Epithelial cell of esophagus (primary cell): Measurements from ENCODE around the gene PARD3B.

Experiments used
- DNase-seq: peaks from one replicate; pipeline ENCODE4 v3.0.0; 2010; ENCODE audit warnings: low read depth
- H3K4me3 ChIP-seq: 2 replicates; pipeline ENCODE4 v1.5.1; 2011; ENCODE audit warnings: mild to moderate bottlenecking, low read length, control low read depth
- TF ChIP-seq, protein P1 (sequence below): IDR thresholded peaks from 2 replicates; pipeline ENCODE4 v1.5.1; 2011; ENCODE audit warnings: low read depth, mild to moderate bottlenecking, low read length, control low read depth, inconsistent platforms; ENCODE audit not compliant: insufficient read depth; ENCODE audit errors: missing control alignments

Gene PARD3B

GRCh38 chr2:205347899-205348298 lies 802.6 kb downstream of the PARD3B start:
- H3K4me3 ChIP-seq, result no peak overlapping the region
- TF ChIP-seq, protein P1, sequence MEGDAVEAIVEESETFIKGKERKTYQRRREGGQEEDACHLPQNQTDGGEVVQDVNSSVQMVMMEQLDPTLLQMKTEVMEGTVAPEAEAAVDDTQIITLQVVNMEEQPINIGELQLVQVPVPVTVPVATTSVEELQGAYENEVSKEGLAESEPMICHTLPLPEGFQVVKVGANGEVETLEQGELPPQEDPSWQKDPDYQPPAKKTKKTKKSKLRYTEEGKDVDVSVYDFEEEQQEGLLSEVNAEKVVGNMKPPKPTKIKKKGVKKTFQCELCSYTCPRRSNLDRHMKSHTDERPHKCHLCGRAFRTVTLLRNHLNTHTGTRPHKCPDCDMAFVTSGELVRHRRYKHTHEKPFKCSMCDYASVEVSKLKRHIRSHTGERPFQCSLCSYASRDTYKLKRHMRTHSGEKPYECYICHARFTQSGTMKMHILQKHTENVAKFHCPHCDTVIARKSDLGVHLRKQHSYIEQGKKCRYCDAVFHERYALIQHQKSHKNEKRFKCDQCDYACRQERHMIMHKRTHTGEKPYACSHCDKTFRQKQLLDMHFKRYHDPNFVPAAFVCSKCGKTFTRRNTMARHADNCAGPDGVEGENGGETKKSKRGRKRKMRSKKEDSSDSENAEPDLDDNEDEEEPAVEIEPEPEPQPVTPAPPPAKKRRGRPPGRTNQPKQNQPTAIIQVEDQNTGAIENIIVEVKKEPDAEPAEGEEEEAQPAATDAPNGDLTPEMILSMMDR, result no peak
- no peak for DNase-seq

DNA sequence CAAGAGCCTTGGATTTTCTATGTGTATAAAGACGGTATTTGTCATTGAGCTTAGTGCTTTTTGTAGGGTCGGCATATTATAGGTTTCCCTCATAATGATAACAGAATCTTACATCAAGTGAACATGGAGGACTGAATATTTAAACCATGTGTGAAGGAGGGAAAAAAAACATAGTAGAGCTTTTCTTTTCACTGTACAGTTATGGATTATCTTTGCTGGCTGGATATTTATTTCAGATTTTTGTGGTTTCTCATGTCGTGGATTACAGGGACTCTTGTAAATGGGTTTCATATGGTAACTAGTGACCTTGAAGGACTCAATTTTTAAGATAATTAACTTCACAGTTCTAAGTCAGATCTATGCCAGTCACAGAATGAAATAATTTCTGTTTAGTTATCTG lies 806.8 kb downstream of the PARD3B start:
- no peak overlapping the region for H3K4me3 ChIP-seq
- no peak for DNase-seq
- TF ChIP-seq, protein P1, result no peak

DNA sequence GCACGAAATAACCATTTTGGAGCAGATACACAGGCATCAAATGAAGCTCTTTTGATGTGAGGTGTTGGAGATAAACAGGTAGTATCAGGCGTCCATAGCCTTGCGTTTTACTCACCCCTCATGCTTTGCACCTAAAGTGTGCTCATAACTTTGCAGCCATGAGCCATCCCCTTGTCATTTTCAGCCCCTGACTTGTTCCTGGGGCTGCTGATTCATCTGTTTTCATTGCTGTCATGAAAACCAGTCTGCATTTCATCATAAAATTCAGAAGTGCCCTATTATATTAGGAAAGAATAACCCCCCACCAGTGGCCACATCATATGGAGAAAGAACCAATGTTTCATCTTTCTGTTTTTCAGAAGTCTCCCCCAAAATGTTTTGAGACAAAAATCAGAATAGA lies 807.3 kb downstream of the PARD3B start:
- peak; percentile 89 for DNase-seq
- no peak overlapping the region for H3K4me3 ChIP-seq
- TF ChIP-seq, protein P1, result no peak

DNA sequence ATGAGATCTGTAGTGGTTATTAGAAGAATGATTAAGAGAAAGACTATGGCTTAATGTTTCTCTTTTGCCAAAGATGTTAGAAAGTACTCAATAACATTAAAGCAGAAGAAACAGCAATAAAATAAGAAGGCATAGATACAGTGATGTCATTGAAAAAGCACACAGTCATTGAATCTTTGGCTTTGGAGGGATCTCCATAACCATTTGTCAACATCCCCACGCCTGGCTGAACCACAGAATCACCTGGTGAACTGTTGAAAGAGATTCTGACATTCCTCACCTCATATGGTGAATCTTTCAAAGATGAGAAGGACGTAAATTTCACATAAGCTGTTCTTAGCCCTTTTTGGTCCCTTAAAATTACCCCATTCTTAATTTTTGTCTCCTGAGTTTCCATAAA lies 812.5 kb downstream of the PARD3B start:
- DNase-seq, result no peak

GRCh38 chr2:205358351-205358815 lies 813.1 kb downstream of the PARD3B start:
- DNase-seq, result peak; percentile 32
- no peak overlapping the region for H3K4me3 ChIP-seq
- TF ChIP-seq, protein P1, result no peak

More for the DNA sequence above, 812.5 kb downstream of the PARD3B start:
- TF ChIP-seq, protein P1, result no peak
- H3K4me3 ChIP-seq, result no peak overlapping the region

DNA sequence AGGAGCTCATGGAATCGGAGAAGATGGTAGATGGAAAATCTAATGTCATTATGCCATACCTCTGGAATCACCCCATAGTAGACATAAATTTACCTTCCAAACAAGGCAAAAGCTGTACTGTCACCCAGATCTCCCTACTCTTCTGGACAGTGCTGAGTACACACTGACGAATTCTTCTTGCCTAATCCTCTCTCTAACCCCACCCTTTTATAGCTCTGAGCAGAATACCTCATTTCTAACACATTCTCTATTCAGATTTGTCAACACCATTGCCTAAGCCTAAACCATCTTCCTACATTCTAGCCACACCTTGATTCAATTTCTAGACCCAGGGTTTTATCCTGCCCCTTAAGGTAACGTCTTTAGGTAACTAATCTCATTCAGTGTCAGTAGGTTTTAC lies 816.0 kb downstream of the PARD3B start:
- no peak overlapping the region for H3K4me3 ChIP-seq
- peak; percentile 92 for DNase-seq
- TF ChIP-seq, protein P1, result no peak

DNA sequence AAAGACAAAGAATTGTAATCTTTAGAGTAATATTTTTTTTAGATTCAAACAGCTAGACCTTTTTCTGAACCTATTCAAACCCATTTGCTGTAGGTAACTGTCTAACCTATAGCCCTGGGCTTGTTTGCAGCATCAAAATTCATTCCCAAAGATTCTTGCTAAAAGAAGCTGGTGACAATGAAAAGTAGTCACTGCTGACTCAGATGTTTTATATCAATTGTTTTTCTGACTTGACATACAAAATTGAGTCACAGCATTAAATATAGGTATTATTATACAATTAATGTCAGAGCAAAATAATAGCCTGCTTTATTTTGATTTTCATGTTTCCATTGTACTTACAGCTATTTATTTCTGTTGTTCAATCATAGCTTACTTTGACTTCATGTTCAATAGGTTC lies 816.7 kb downstream of the PARD3B start:
- peak; percentile 38 for DNase-seq
- TF ChIP-seq, protein P1, result no peak

More for the DNA sequence above, 816.7 kb downstream of the PARD3B start:
- H3K4me3 ChIP-seq, result no peak overlapping the region
